HEK293 (cell line): ENCODE measurements around the gene PEG3.

Experiments used
- CTCF ChIA-PET: fragments of 350-600 bp; formaldehyde crosslinking; extraction: SDS; loops from one replicate; lab custom pipeline; 2021; ENCODE audit warnings: antibody characterized with exemption; lab: Yijun Ruan, JAX
- POLR2A ChIA-PET: fragments of 300-600 bp; formaldehyde crosslinking; extraction: SDS; loops from one replicate; lab custom pipeline; 2020; ENCODE audit warnings: antibody characterized with exemption, inconsistent platforms; lab: Yijun Ruan, JAX
- H3K27ac ChIP-seq: fragments of 200-500 bp; sonication (Bioruptor generic); 2 replicates; pipeline ENCODE4 v1.5.1; 2014; ENCODE audit warnings: low read depth, low read length, control low read depth, inconsistent platforms; ENCODE audit errors: extremely low read depth
- H3K36me3 ChIP-seq, 2 experiments: fragments of 200-500 bp in 1 of 2; sonication (Bioruptor generic) in 1 of 2; 1 replicate in 1 of 2; 2 replicates in 1 of 2; pipeline ENCODE4 v1.5.1; 2014 to 2017; ENCODE audit warnings: inconsistent platforms in 2 of 2, low read length in 2 of 2; ENCODE audit not compliant: control insufficient read depth in 2 of 2, insufficient read depth in 1 of 2
- H3K4me1 ChIP-seq: fragments of 200-500 bp; sonication (Bioruptor generic); 2 replicates; pipeline ENCODE4 v1.5.1; 2014; ENCODE audit warnings: mild to moderate bottlenecking, low read length, inconsistent platforms; ENCODE audit not compliant: control insufficient read depth, insufficient read depth
- H3K4me3 ChIP-seq: 2 replicates; pipeline ENCODE4 v1.5.1; 2011; ENCODE audit warnings: low read depth, mild to moderate bottlenecking, control low read depth, low read length, moderate library complexity
- H3K9me3 ChIP-seq: fragments of 200-500 bp; sonication (Bioruptor generic); 2 replicates; pipeline ENCODE4 v1.5.1; 2014; ENCODE audit warnings: low read depth, low read length, inconsistent platforms; ENCODE audit not compliant: control insufficient read depth, insufficient read depth
- BCL11B ChIP-seq: fragments of 450-650 bp; formaldehyde crosslinking; IDR thresholded peaks from 2 replicates; pipeline ENCODE4 v1.5.1; 2016; ENCODE audit warnings: low read depth, missing biosample characterization, missing genetic modification characterization
- EGR2 ChIP-seq: fragments of 450-650 bp; formaldehyde crosslinking; IDR thresholded peaks from 2 replicates; pipeline ENCODE4 v1.5.1; 2016; ENCODE audit warnings: low read depth, missing biosample characterization, missing genetic modification characterization
- ZBTB7A ChIP-seq: fragments of 450-650 bp; formaldehyde crosslinking; IDR thresholded peaks from 2 replicates; pipeline ENCODE4 v1.5.1; 2016; ENCODE audit warnings: low read depth, missing biosample characterization, missing genetic modification characterization
- ZBTB8A ChIP-seq: fragments of 450-650 bp; formaldehyde crosslinking; IDR thresholded peaks from 2 replicates; pipeline ENCODE4 v1.5.1; 2016; ENCODE audit warnings: missing biosample characterization, missing genetic modification characterization
- ZFP69B ChIP-seq: fragments of 450-650 bp; formaldehyde crosslinking; IDR thresholded peaks from 2 replicates; pipeline ENCODE4 v1.5.1; 2016; ENCODE audit warnings: missing biosample characterization, missing genetic modification characterization
- ZNF2 ChIP-seq: fragments of 450-650 bp; formaldehyde crosslinking; IDR thresholded peaks from 2 replicates; pipeline ENCODE4 v1.5.1; 2016; ENCODE audit warnings: missing biosample characterization, missing genetic modification characterization
- ZNF239 ChIP-seq: fragments of 450-650 bp; formaldehyde crosslinking; IDR thresholded peaks from 2 replicates; pipeline ENCODE4 v1.5.1; 2016; ENCODE audit warnings: missing biosample characterization, missing genetic modification characterization
- ZNF366 ChIP-seq: fragments of 450-650 bp; formaldehyde crosslinking; conservative IDR thresholded peaks from 2 replicates; pipeline ENCODE4 v1.5.1; 2016; ENCODE audit warnings: missing biosample characterization, missing genetic modification characterization
- ZNF423 ChIP-seq: fragments of 450-650 bp; formaldehyde crosslinking; IDR thresholded peaks from 2 replicates; pipeline ENCODE4 v1.5.1; 2016; ENCODE audit warnings: missing biosample characterization, missing genetic modification characterization
- ZNF449 ChIP-seq: fragments of 450-650 bp; formaldehyde crosslinking; IDR thresholded peaks from 2 replicates; pipeline ENCODE4 v1.5.1; 2017; ENCODE audit warnings: missing biosample characterization, mild to moderate bottlenecking, missing genetic modification characterization, moderate library complexity
- ZNF48 ChIP-seq: fragments of 450-650 bp; formaldehyde crosslinking; IDR thresholded peaks from 2 replicates; pipeline ENCODE4 v1.5.1; 2016; ENCODE audit warnings: missing biosample characterization, missing genetic modification characterization
- ZNF513 ChIP-seq: fragments of 450-650 bp; IDR thresholded peaks from 2 replicates; pipeline ENCODE4 v1.5.1; 2018; ENCODE audit warnings: missing biosample characterization, missing genetic modification characterization
- ZNF514 ChIP-seq: fragments of 450-650 bp; formaldehyde crosslinking; IDR thresholded peaks from 2 replicates; pipeline ENCODE4 v1.5.1; 2016; ENCODE audit warnings: missing biosample characterization, missing genetic modification characterization
- ZNF548 ChIP-seq: fragments of 450-650 bp; formaldehyde crosslinking; IDR thresholded peaks from 2 replicates; pipeline ENCODE4 v1.5.1; 2016; ENCODE audit warnings: missing biosample characterization, missing genetic modification characterization
- ZNF791 ChIP-seq: fragments of 450-650 bp; formaldehyde crosslinking; IDR thresholded peaks from 2 replicates; pipeline ENCODE4 v1.5.1; 2016; ENCODE audit warnings: missing biosample characterization, missing genetic modification characterization
- ZNF792 ChIP-seq: fragments of 450-650 bp; formaldehyde crosslinking; IDR thresholded peaks from 2 replicates; pipeline ENCODE4 v1.5.1; 2016; ENCODE audit warnings: missing biosample characterization, missing genetic modification characterization
- TF ChIP-seq, protein P1 (sequence below): fragments of 450-650 bp; formaldehyde crosslinking; IDR thresholded peaks from 2 replicates; pipeline ENCODE4; 2016; ENCODE audit warnings: missing biosample characterization, missing genetic modification characterization
- TF ChIP-seq, protein P2 (sequence below): fragments of 450-650 bp; formaldehyde crosslinking; IDR thresholded peaks from 2 replicates; pipeline ENCODE4 v1.5.1; 2016; ENCODE audit warnings: missing biosample characterization, missing genetic modification characterization

The PEG3 gene

DNA sequence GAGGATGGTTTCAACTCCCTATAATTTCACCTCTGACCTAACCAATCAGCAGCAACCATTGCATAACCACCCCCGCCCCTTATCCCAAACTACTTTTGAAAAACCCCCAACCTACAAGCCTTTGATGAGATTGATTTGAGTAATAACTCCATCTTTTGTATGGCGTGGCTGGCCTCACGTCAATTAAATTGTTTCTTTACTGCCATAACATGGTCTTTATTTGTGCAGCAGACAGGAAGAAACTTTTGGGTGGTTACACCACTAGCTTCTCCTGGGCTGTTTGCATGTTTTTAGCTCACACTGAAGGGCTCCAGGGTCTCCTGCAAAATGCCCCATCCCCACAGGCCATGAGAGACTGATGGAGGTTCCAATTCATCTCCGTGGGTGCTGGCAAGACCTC, 34.0 kb upstream of the PEG3 start:
- Histone ChIP-seq H3K36me3 (no peaks in the 10 kb centered on the region), H3K27ac (no peak overlapping the region), H3K4me3 (no peak overlapping the region), H3K9me3 (no peaks in the 10 kb centered on the region; the same call in 1 of the 2 replicates)
- TF ChIP-seq ZNF449 (tag by site-specific recombination) (no peak), ZNF548 (tag by site-specific recombination) (no peak), ZNF2 (tag by site-specific recombination) (no peak), ZFP69B (no peak), ZNF792 (tag by site-specific recombination) (no peak), ZNF514 (no peak), ZNF513 (no peak), ZNF791 (no peak)
- TF ChIP-seq, protein P1, sequence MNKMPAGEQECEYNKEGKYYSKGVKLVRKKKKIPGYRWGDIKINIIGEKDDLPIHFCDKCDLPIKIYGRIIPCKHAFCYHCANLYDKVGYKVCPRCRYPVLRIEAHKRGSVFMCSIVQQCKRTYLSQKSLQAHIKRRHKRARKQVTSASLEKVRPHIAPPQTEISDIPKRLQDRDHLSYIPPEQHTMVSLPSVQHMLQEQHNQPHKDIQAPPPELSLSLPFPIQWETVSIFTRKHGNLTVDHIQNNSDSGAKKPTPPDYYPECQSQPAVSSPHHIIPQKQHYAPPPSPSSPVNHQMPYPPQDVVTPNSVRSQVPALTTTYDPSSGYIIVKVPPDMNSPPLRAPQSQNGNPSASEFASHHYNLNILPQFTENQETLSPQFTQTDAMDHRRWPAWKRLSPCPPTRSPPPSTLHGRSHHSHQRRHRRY (tag by site-specific recombination) = no peak
- TF ChIP-seq, all 188 proteins: peak for 0
- CTCF ChIA-PET = no interaction called here
- POLR2A ChIA-PET = no interaction called here
- H3K4me1 ChIP-seq = no peaks in the 10 kb centered on the region

- CTCF ChIA-PET = no interaction called here
- Histone ChIP-seq H3K9me3 (no peaks in the 10 kb centered on the region; the same call in 1 of the 2 replicates), H3K27ac (no peak overlapping the region), H3K4me3 (no peak overlapping the region)
- TF ChIP-seq ZNF366 (tag by site-specific recombination) (no peak), ZBTB8A (tag by site-specific recombination) (no peak), BCL11B (tag by site-specific recombination) (no peak), ZBTB7A (tag by site-specific recombination) (no peak), ZNF48 (no peak), EGR2 (no peak), ZNF423 (tag by site-specific recombination) (no peak), ZNF514 (no peak), ZNF239 (tag by site-specific recombination) (no peak)
- TF ChIP-seq, protein P1 (tag by site-specific recombination) = no peak
- TF ChIP-seq, protein P2, sequence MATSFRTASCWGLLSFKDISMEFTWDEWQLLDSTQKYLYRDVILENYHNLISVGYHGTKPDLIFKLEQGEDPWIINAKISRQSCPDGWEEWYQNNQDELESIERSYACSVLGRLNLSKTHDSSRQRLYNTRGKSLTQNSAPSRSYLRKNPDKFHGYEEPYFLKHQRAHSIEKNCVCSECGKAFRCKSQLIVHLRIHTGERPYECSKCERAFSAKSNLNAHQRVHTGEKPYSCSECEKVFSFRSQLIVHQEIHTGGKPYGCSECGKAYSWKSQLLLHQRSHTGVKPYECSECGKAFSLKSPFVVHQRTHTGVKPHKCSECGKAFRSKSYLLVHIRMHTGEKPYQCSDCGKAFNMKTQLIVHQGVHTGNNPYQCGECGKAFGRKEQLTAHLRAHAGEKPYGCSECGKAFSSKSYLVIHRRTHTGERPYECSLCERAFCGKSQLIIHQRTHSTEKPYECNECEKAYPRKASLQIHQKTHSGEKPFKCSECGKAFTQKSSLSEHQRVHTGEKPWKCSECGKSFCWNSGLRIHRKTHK (tag by site-specific recombination) = no peak
- TF ChIP-seq, all 188 proteins: peak for 0
- POLR2A ChIA-PET = no interaction called here
- H3K4me1 ChIP-seq = no peaks in the 10 kb centered on the region
- no peaks in the 10 kb centered on the region for H3K36me3 ChIP-seq
These were observed 33.0 kb upstream of the PEG3 start for GRCh38 chr19:56873493-56873892.
